SHP77 treated with DMSO at 0.1 percent for 48 hours (cell line): ENCODE data around the gene SV2A.
"Not testable (repeated sequence)": the region's sequence is repeated elsewhere in the genome, so short reads cannot be mapped to it uniquely, and the experiment has no call there.

Experiments used
- DNase-seq: peaks from one replicate; lab custom pipeline; 2025; lab: John Stamatoyannopoulos, UW

SV2A gene

GRCh38 chr1:149886396-149887195 is 31.0 kb downstream of the SV2A start:
- DNase-seq, result peak; percentile 100

- not testable (repeated sequence) for DNase-seq
These were observed 31.6 kb downstream of the SV2A start for GRCh38 chr1:149886121-149886395.

- DNase-seq, result peak; percentile 96
These were observed 32.1 kb downstream of the SV2A start for GRCh38 chr1:149885339-149886120.

- DNase-seq, result peak; percentile 79
These were observed 33.0 kb downstream of the SV2A start for GRCh38 chr1:149884433-149885338.

- no peak for DNase-seq
These were observed 33.9 kb downstream of the SV2A start for GRCh38 chr1:149883598-149884247.

- DNase-seq, result no peak
These were observed 35.8 kb downstream of the SV2A start for GRCh38 chr1:149881876-149882275.

- no peak for DNase-seq
These were observed 38.1 kb downstream of the SV2A start for GRCh38 chr1:149879556-149879955.

GRCh38 chr1:149877211-149877946 is 40.3 kb downstream of the SV2A start:
- no peak for DNase-seq

GRCh38 chr1:149873060-149873459 is 44.6 kb downstream of the SV2A start:
- not testable (repeated sequence) for DNase-seq

GRCh38 chr1:149866887-149867286 is 50.8 kb downstream of the SV2A start:
- not testable (repeated sequence) for DNase-seq

GRCh38 chr1:149861497-149862054 is 56.1 kb downstream of the SV2A start:
- not testable (repeated sequence) for DNase-seq

GRCh38 chr1:149860684-149861496 is 56.8 kb downstream of the SV2A start:
- not testable (repeated sequence) for DNase-seq

- not testable (repeated sequence) for DNase-seq
These were observed 57.4 kb downstream of the SV2A start for GRCh38 chr1:149860271-149860670.
